NCI-H1694 treated with DMSO at 0.1 percent for 48 hours (cell line): ENCODE results near the gene LIG4.
A peak's percentile ranks its signal among the peaks of the same experiment; 100 is the strongest.

ENCODE experiments used
- DNase-seq: peaks from one replicate; lab custom pipeline; 2025; lab: John Stamatoyannopoulos, UW

Gene LIG4

GRCh38 chr13:108194435-108194936, 20.9 kb downstream of the LIG4 start:
- no peak for DNase-seq

DNA sequence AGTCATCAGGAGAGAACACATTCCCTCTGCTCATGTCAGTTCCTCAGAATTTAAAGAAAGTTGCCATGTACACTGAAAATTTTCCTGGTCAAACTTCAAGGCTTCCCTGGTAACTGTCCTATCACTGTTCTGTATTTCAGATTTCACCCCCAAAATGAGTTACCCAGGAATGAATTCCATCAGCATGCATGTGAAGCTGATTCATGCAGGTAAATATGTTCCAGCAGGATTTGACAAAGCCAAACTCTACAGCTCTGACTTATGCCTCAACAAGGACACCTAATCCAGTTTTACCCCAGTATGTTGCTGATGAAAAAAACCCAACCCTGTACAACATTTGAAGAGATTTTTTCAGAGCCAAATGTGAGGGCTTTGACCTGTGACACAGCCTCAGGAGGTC, 21.5 kb downstream of the LIG4 start:
- no peak for DNase-seq

- DNase-seq, result no peak
These were observed 24.4 kb downstream of the LIG4 start for GRCh38 chr13:108190897-108191296.

DNA sequence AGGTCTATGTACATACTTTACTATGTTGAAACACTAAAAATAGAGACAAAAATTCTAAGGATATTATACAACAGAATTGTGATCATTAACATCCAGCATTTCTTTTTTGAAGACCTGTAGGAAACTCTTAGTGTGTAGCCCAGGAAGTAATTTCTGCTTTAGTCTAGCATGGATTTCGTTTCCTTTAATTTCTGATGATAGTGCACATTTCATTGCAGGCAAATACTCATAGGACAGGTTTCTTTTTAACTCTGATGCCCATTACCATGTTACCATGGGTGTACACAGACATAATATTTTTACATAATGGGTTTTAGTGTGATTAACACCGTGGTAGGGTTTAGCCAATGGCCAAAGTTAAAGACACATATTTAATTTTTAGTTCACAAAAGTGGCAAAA, 27.1 kb downstream of the LIG4 start:
- DNase-seq, result no peak

DNA sequence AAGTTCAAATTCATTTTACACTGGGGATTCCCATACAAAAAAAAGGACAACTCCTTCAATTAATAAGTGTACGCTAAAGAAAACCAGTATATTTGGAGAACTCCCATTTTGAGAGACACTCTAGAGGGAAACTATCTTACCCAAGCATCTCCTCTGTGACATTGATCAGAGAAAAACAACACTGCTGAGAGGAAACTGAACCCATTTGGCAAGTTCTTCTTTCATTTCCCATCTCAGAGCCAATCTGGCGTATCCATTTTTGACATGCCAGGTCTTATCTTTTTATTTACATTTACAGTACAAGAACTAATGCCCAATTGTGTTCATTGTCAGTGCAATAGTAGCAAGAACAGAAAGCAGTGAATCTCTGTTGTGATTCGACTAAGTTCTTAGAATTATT, 30.1 kb downstream of the LIG4 start:
- no peak for DNase-seq

GRCh38 chr13:108182652-108183051, 32.7 kb downstream of the LIG4 start:
- DNase-seq, result no peak

- DNase-seq, result no peak
These were observed 37.3 kb downstream of the LIG4 start for GRCh38 chr13:108178078-108178477.

- DNase-seq, result peak; percentile 25
These were observed 38.6 kb downstream of the LIG4 start for GRCh38 chr13:108176685-108177274.

- no peak for DNase-seq
These were observed 46.4 kb downstream of the LIG4 start for GRCh38 chr13:108168929-108169328.

DNA sequence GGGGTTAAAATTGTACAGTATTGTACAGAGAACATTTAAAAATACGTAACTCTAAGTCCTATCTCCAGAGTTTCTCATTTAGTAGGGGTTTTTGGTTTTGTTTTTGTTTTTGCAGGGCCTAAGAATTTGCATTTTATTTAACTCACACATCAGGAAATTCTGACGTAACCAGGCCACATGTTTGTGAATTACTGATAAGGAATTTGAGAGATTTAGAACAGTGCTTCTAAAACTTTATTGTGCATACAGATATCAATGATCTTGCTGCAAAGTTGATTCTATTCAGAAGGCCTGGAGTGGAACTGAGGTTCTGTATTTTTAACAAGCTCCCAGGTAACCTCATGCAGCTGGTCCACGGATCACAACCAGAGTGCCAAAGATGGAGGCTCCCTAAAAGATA, 49.3 kb downstream of the LIG4 start:
- DNase-seq, result no peak

GRCh38 chr13:108158746-108159145, 56.6 kb downstream of the LIG4 start:
- DNase-seq, result no peak
